HG03095 (cell line): Measurements from ENCODE around the gene VSIG10.
"Not testable (repeated sequence)": the region's sequence is repeated elsewhere in the genome, so short reads cannot be mapped to it uniquely, and the experiment has no call there.

ENCODE experiments used
- ATAC-seq: cut with Tn5 transposase; IDR thresholded peaks from one replicate; pipeline ENCODE4 v1.9.1; 2021; ENCODE audit warnings: moderate library complexity; ENCODE audit not compliant: unreplicated experiment

Gene VSIG10

DNA sequence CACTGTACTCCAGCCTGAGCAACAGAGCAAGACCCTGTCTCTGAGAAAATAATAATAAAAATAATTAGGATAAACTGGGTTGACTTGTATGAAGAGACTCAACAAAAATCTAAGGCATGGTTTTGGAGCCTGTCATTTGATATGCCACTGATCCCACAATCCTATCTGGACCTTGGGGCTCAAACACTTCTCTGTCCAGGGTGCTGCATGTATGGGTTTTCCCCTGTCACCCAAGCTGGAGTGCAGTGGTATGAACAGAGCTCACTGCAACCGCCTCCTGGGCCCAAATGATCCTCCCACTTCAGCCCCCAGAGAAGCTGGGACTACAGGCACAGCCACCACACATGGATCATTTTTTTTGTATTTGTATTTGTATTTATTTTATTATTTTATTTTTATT is 5.3 kb upstream of the VSIG10 start:
- no peak for ATAC-seq

DNA sequence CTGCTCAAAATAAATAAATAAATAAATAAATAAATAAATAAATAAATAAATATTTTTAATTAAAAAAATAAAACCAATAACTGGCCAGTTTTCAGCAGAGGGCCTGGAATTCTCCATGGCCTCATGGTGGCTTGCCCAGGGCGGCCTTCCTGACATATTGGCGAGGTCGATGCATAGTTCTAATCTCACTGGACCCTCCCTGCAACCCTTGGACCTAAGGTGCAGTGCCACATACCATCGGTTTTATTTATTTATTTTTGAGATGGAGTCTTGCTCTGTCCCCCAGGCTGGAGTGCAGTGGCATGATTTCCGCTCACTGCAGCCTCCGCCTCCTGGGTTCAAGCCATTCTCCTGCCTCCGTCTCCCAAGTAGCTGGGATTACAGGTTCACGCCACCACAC is 3.9 kb upstream of the VSIG10 start:
- no peak for ATAC-seq

DNA sequence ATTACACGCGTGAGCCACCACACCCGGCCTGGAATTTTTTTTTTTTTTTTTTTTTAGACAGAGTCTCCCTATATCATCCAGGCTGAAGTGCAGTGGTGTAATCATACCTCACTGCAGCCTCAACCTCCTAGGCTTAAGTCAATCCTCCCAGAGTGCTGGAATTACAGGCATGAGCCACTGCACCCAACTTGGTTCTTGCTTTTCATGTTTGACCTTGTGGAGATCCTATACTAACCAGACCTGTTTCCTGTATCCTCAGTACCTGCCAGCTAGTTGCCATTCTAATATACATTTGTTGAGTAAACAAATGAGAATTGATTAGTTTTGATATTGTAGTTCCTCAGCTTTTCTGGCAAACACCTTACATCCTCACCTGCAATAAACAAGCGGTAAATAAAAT is 3.2 kb upstream of the VSIG10 start:
- ATAC-seq, result no peak

DNA sequence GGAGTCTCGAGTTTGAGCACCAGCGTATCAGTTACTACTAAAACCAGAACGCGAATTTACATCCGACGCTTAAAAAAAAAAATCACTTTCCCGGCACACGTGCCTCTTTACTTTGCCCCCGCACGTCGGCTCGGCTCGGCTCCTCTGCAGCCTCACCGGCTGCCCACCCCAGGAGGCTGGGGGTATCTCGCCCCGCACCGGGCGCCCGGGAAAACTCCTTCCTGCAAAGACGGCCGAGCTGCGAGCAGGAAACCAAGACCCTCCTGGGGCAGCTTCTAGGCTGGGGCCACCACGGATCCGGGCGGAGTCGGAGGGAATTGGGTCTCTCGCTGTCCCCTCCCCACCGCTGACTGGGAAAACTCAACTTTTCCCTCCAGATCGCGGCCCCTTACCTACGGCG is 610 bp downstream of the VSIG10 start:
- ATAC-seq, result no peak

DNA sequence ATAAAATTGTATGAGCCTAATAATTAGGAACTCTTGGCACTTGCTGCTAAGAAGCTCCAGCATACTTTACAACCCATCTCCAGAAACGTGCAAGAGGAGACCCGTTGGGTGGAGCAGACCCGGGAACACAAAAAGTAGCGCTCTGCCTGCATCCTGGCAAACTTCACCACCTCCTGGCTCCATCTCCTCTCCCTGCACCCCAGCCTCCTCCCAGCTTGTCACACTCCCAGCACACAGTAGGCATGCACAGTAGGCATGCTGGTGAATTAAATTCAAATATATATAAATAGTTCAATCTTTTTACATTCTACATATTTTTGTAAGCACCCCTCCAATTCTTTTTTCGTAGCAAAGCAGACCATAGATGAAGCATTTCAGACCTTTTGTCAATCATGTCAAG is 1.2 kb downstream of the VSIG10 start:
- no peak for ATAC-seq

DNA sequence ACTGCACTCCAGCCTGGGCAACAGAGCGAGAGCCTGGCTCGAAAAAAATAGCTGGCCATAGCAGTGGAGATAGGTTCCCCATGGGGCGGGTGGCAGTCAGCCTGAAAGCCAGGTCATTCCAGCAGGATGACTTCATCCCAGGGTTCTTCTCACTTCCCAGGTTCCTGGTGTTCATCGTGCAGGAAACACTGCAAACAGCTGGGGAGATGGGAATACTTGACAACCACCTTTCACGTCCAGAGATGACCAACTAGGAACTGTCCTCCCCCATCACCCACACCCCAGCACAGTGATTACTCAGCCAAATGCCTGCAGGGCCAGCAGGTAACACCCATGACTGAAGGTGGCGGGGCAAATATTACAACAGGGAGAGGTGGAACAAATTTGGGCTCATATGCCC is 1.7 kb downstream of the VSIG10 start:
- ATAC-seq, result no peak

DNA sequence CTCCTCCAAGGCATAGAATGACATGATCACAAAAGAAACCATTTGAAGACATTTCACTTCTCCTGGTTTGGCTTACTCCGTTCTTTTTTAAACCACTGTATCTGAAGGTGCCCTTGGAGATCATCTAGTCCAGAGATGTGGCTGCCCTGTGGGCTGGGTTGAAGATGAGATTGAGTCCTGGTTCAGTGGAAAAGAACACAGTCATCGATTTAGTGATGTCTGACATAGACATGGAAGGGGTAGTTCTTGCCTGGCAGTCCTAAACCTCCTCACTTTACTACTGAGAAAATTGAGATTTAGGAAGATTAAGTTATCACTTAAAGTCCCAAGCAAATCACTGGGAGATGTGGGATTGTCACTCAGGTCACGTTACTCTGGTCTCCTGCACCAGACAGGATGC is 2.8 kb downstream of the VSIG10 start:
- no peak for ATAC-seq

DNA sequence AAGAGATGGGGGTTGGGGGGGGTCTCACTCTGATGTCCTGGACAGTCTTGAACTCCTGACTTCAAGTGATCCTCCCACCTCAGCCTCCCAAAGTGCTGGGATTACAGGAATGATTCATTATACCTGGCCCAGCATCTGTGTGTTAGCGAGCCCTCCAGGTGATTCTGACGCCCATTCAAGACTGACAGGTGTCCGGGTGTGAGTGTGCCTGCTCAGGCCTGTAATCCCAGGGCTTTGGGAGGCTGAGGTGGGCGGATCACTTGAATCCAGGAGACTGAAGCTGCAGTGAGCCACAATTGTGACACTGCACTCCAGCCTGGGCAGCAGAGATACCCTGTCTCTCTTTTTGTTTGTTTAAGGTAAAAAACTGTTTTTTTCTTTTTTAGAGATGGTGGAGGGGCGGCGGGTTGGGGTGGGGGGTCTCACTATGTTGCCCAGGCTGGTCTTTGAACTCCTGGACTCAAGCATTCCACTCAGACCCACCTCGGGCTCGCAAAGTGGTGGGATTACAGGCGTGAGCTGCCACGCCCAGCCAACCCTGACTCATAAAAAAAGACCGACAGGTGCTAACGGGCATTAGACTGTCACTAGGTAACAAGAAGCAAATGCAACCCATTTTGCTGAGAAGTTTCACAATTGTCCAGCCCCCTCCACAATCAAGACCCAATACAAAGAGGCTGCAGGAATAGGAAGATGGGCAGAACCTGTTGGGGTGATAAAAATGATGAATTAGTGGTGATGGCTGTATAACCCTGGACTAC is 4.7 kb downstream of the VSIG10 start:
- ATAC-seq, result no peak

DNA sequence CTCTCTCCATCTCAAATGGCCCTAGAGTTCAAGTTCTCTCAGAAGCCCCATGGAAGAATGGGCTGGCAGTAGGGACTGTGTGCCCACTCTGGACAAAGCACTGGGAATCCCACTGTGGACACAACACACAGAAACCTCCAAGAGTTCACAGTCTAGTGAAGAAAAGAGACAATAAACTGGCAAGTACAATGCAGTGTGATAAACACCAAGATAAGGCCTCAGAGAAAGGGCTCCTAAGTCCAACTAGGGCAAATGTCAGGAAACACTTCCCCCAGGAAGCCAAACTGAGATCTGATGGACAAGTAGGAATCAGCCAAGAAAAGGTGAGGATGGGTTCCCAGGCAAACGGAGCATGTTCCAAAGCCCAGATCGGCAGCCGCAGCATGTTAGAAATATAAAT is 5.4 kb downstream of the VSIG10 start:
- no peak for ATAC-seq

DNA sequence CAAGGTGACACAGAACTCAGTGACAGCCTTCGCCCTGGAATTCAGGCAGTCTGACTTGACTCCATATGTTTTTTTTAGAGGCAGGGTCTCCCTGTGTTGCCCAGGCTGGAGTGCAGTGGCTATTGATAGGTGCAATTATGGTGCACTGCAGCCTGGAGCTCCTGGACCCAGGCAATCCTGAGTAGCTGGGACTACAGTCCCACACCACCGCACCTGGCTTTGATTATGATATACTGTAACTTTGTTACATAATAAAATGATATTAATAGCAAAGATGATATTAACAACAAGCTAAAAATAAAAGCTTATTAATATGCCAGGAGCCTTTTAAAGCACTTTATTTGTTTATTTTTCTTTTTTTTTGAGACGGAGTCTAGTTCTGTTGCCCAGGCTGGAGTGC is 9.8 kb downstream of the VSIG10 start:
- no peak for ATAC-seq

DNA sequence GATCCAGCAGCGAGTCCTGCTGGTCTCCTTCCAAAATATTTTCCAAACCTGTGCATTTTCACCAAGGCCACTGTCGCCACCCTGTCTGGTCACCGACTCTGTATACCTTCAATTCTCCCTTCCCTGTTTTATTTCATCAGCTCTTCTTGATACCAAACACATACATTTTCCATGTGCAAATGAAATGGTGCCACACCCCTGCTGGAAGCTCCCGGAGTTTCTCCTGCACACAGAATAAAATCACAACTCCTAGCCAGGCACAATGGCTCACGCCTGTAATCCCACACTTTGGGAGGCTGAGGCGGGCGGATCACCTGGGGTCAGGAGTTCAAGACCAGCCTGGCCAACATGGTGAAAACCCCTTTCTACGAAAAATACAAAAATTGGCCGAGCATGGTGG is 14.0 kb downstream of the VSIG10 start:
- no peak for ATAC-seq

DNA sequence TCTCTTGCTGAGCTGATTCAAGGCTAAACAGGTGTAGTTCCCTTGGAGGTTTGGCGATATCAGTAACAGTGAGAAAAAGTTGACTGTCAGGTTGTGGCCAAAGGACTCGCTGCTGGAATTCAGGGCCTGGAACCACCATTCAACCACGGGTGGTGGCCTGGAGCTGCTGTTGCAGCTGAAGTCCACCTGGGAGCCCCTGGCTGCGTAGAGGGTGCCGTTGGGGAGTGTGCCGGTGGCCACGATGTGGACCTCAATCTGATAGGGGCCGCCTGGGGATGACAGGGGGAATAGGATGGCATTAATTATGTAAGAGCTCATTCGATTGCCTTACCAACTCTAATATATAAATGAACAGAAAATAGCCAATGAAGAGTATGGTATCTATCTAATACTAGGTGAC is 21.6 kb downstream of the VSIG10 start:
- ATAC-seq, result no peak

DNA sequence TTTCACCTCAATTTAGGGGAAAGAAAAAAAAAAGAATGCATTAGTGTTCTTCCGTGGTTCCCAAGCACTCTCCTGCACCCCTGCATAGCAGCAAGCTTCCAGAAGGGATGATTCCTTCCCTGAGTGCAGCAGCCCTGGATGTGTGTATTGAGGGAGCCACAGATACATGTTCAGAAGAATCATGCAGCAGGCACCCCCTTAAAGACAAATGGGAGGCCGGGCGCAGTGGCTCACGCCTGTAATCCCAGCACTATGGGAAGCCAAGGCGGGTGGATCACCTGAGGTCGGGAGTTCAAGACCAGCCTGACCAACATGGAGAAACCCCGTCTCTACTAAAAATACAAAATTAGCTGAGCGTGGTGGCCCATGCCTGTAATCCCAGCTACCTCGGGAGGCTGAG is 22.3 kb downstream of the VSIG10 start:
- not testable (repeated sequence) for ATAC-seq

DNA sequence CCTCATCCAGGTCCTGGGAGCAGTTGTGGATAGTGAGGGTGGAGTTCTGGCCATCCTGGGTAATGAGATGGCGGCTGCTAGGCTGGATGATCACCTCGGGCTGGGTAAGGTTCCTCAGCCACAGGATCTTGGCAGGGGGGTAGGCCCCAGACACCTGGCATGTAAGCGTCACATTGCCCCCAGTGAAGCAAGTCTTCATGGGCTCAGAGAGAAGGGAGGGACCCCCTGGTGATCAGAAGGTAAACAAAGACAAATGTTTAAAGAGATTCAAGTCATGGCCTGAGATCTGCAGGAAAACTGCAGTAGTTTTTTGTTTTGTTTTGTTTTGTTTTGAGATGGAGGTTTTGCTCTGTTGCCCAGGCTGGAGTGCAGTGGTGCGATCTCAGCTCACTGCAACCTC is 30.0 kb downstream of the VSIG10 start:
- ATAC-seq, result no peak

DNA sequence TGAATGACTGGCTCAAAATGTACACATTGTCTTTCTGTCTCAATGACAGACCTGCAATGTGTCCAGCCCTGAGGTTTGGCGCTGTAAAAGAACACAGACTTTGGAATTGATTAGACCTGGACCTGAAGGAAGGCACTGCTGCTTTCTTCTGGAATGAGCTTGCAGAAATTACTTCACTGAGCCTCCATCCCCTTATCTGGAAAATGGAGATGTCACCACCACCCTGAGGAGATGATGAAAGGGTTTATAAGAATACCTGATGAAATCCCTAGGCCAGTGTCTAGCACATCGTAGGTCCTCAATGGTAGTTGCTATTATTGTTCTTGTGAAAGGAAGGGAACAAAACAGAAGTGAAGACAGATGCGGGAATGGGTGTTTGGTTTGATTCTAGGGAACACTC is 33.2 kb downstream of the VSIG10 start:
- ATAC-seq, result no peak

DNA sequence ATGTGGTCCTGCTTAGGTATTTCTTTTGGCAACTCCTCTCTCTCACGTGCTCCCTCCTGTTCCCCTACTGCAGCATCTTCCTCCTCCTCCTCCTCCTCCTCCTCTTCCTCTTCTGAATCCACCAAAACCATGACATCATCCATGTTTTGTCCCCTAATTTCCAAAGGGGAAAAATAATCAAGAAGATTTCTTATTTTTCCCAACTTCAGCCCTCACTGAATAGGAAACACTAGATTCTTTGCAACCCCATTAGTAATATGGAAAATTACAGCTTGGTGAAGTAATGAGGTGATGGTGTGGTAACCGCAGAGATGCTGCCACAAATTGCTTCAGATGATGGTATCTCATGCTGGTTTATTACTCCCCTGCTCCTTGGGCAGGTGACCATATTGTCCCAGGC is 35.4 kb downstream of the VSIG10 start:
- no peak for ATAC-seq

DNA sequence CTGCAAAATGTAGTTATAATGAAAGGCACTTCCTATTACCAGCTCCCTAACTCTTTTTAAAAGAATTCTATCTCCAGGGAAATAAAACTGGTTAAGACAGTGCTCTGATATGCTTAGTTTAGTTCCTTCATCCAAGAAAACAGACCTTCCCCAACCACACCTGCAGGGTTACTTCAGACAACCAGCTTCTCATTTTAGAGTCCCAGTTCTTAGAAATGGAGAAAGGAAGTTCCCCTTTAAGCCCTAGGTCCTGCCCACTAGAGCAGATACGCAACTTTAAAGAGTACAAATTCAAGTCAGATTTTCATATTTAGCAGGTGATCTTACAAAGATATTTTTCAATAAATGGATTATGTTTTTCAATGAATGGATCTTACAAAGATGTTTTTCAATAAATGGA is 38.4 kb downstream of the VSIG10 start:
- no peak for ATAC-seq

DNA sequence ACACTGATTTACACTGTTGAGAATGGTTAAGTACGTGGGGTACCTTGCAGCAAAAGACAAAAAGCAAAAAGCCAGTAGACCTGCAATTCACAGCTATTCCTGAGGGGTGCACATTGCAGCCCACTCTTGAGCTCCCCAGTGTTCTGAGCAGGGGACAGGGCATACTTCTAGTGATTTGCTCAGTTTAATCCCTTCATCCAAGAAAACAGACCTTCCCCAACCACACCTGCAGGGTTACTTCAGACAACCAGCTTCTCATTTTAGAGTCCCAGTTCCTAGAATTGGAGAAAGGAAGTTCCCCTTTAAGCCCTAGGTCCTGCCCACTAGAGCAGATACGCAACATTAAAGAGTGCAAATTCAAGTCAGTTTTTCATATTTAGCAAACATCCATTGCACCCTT is 39.2 kb downstream of the VSIG10 start:
- no peak for ATAC-seq

DNA sequence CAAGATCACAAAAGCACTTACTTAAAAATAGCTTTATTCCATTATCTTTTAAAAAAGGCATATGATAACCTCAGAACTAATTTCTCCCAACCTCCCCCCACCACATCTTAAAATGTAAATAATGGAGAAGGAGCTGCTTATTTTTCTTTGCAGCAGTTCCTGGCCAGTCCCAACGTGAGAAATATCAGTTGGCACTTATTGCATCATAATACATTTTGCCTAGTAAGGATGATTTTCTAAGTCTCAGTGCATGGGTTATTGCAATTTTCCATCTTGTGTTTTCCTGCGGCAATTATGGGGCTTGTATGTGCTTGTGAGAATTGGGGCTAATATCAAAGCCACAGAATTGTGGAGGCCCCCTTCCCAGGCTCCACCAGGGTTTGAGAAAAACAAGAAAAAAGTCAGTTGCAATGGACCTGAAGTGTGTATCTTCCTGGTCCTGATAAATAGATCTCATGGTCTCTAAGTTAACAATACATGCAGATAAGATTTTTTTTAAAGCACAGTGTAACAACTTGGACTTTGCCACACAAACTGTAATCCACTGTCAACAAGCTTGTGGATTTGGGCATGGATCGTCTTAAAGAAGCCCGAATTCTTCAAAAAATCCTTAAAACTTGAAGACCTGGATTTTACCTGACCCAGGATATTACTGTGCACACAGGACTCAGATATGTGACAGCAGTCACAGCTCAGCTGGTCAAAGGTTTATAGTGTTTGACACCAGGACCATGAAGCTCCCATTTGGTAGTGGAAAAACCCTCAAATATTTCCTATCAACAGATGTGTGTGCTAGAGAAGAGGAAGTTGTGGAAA is 40.0 kb downstream of the VSIG10 start:
- ATAC-seq, result no peak

DNA sequence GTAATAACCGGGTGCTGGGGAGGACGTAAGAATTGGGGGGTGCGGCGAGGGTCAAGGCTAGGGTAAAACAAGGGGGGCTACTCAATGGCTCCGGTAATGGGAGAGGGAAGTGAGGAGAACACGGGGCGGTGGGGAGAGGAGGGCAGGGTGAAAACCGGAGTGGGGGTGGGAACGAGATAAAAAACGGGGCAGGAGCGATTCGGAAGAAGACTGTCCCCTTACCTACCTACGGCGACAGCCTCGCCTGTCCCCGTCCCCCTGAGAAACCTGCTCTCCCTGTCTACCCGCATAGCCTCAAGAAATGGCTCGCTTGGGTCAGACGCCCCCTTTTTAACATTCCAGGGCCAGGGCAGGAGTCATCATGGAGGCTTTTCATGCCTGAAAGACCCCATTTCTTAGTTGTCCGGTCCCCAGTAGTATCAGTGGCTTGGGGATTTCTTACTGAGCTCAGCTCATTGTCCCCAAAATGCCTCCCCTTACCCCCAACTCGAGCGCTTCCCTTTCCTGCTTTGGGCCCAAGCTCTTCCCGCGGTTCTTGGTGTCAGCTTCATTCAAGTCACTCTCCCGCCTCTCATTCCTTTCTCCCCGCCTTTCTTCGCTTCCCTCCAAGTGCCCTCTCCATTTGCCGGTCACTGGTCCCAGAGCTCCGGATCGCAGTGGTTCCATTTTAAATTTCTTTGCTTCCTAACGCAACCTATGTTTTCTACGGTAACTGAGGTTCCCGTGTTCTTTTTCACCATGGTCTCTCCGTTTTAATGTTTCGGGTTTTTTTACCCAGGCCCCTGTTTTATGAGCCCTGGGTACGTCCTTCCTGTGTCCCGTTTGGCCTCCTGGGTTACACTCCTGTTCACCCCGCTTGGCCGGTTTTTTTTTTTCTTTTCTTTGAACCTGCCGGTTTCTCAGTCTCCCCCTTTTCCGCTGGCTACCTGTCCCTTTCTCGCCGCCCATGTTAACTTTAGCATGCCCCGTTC is 41.7 kb downstream of the VSIG10 start:
- ATAC-seq, result no peak
